Calu3 (cell line): ENCODE data around the gene RNFT2. TPM values are rescaled to one million over a fixed set of nuclear protein-coding genes. Genes with fewer than 3 reads are reported as not detected.

ENCODE experiments used
- BruUV-seq: library from RNA; stranded (reverse); fragments of 400-500 nt; replicated peaks from 2 replicates; lab custom pipeline; 2021; lab: Mats Ljungman, UMichigan
- CTCF ChIA-PET: fragments of 300-600 bp; sonication (Branson Sonifier 250); formaldehyde crosslinking; loops from one replicate; lab custom pipeline; 2022; ENCODE audit warnings: antibody characterized with exemption; lab: Charles Lee
- DNase-seq: peaks from one replicate; pipeline ENCODE4 v3.0.0; 2022
- H3K27ac Mint-ChIP-seq: one replicate; pipeline ENCODE4 v1.8.0; 2022; ENCODE audit warnings: mixed read lengths; ENCODE audit not compliant: unreplicated experiment
- H3K27me3 Mint-ChIP-seq: one replicate; pipeline ENCODE4 v1.8.0; 2022; ENCODE audit warnings: mixed read lengths; ENCODE audit not compliant: unreplicated experiment
- H3K36me3 Mint-ChIP-seq: one replicate; pipeline ENCODE4 v1.8.0; 2022; ENCODE audit warnings: mild to moderate bottlenecking, moderate library complexity, mixed read lengths; ENCODE audit not compliant: insufficient read depth, unreplicated experiment
- H3K4me1 Mint-ChIP-seq: one replicate; pipeline ENCODE4 v1.8.0; 2022; ENCODE audit warnings: mild to moderate bottlenecking, low read depth, mixed read lengths; ENCODE audit not compliant: unreplicated experiment
- H3K4me3 Mint-ChIP-seq: one replicate; pipeline ENCODE4 v1.8.0; 2022; ENCODE audit warnings: mild to moderate bottlenecking, low read depth, moderate library complexity, mixed read lengths; ENCODE audit not compliant: unreplicated experiment
- H3K9me3 Mint-ChIP-seq: one replicate; pipeline ENCODE4 v1.8.0; 2022; ENCODE audit warnings: low read depth, mixed read lengths; ENCODE audit not compliant: unreplicated experiment
- CTCF ChIP-seq: fragments of 200-600 bp; IDR thresholded peaks from one replicate; pipeline ENCODE4 v1.8.0; 2022; ENCODE audit warnings: antibody characterized with exemption; ENCODE audit not compliant: unreplicated experiment
- intact Hi-C: fragments of 100-400 bp; cut with micrococcal nuclease; formaldehyde crosslinking; loops from one replicate; pipeline ENCODE4 v1.10.0; 2022; ENCODE audit not compliant: unreplicated experiment
- total RNA-seq: library from RNA; stranded (reverse); gene quantifications from 2 replicates; pipeline ENCODE4 v1.2.3, GENCODE V29; 2022

RNFT2 gene
- total RNA-seq, 1 experiment from 2014 or later = 32.0 TPM

GRCh38 chr12:116887244-116887643 lies 149.1 kb downstream of the RNFT2 start:
- Mint-ChIP-seq H3K4me1 (no peaks in the 10 kb centered on the region), H3K27me3 (peaks cover 82% of the 10 kb centered on the region), H3K4me3 (no peak overlapping the region), H3K27ac (no peak overlapping the region), H3K9me3 (no peaks in the 10 kb centered on the region), H3K36me3 (no peaks in the 10 kb centered on the region)
- DNase-seq = no peak
- CTCF ChIA-PET = no interaction called here
- intact Hi-C loops = loop anchor here (10.0 kb wide), 1 partner anchor 152 kb away; the partner anchor contains the start of genes RNFT2 and SPRING1
- no TSS peak for BruUV-seq
- no peak for TF ChIP-seq CTCF

- no peak overlapping the region for H3K4me3 Mint-ChIP-seq
- TF ChIP-seq CTCF = no peak
- BruUV-seq = no TSS peak
- H3K9me3 Mint-ChIP-seq = no peaks in the 10 kb centered on the region
- H3K27ac Mint-ChIP-seq = no peak overlapping the region
- DNase-seq = no peak
- H3K36me3 Mint-ChIP-seq = no peaks in the 10 kb centered on the region
- H3K27me3 Mint-ChIP-seq = peaks cover 82% of the 10 kb centered on the region
- CTCF ChIA-PET = no interaction called here
- intact Hi-C loops = loop anchor here (10.0 kb wide), 1 partner anchor 153 kb away; the partner anchor contains the start of genes RNFT2 and SPRING1
- H3K4me1 Mint-ChIP-seq = no peaks in the 10 kb centered on the region
Measured at GRCh38 chr12:116887897-116888296, 149.8 kb downstream of the RNFT2 start.

- no peak for DNase-seq
- Mint-ChIP-seq H3K27ac (no peak overlapping the region), H3K36me3 (no peaks in the 10 kb centered on the region), H3K4me1 (no peaks in the 10 kb centered on the region), H3K4me3 (no peak overlapping the region), H3K9me3 (no peaks in the 10 kb centered on the region), H3K27me3 (peaks cover 63% of the 10 kb centered on the region)
- CTCF ChIA-PET = no interaction called here
- intact Hi-C loops = no loop called here
- no peak for TF ChIP-seq CTCF
- BruUV-seq = no TSS peak
Measured at GRCh38 chr12:116890330-116890729, 152.2 kb downstream of the RNFT2 start.

GRCh38 chr12:116891019-116891418 lies 152.9 kb downstream of the RNFT2 start:
- no peak for TF ChIP-seq CTCF
- intact Hi-C loops = no loop called here

More at GRCh38 chr12:116891019-116891418, 152.9 kb downstream of the RNFT2 start:
- DNase-seq = no peak
- BruUV-seq = no TSS peak
- CTCF ChIA-PET = interaction anchor here (0.6 kb wide), 1 partner anchor 17 kb away, joined by 3 read pairs; no protein-coding TSS in a partner anchor
- H3K27ac Mint-ChIP-seq = no peak overlapping the region
- H3K36me3 Mint-ChIP-seq = no peaks in the 10 kb centered on the region
- no peak overlapping the region for H3K4me3 Mint-ChIP-seq
- no peaks in the 10 kb centered on the region for H3K9me3 Mint-ChIP-seq
- H3K27me3 Mint-ChIP-seq = peaks cover 63% of the 10 kb centered on the region
- H3K4me1 Mint-ChIP-seq = no peaks in the 10 kb centered on the region
